Lung (tissue), 12 donors: Measurements from ENCODE around the gene TMEM266. TPM values are rescaled to one million over a fixed set of nuclear protein-coding genes. Genes with fewer than 3 reads are reported as not detected.

Source experiments
- ATAC-seq: fragments of 200-7000 bp; cut with Tn5 transposase; one replicate; pipeline ENCODE4 v1.9.1; 2020; ENCODE audit warnings: moderate number of reproducible peaks; ENCODE audit not compliant: insufficient read depth, low FRiP score
- DNase-seq, 3 donors: peaks; one replicate each; pipeline ENCODE4 v3.0.0-alpha.2; 2013 to 2017
- H3K27ac ChIP-seq, 2 donors: one replicate each; pipeline ENCODE4 v1.5.1; 2013; ENCODE audit warnings: mild to moderate bottlenecking in 2 of 2, moderate library complexity in 2 of 2, control low read depth in 1 of 2, inconsistent platforms in 1 of 2, low read depth in 1 of 2, low read length in 1 of 2
- H3K27me3 ChIP-seq, 3 donors: one replicate each; pipeline ENCODE4 v1.5.1; 2013; ENCODE audit warnings: low read length in 2 of 3; ENCODE audit not compliant: control insufficient read depth in 3 of 3, insufficient read depth in 3 of 3
- H3K36me3 ChIP-seq, 4 donors: one replicate each; pipeline ENCODE4 v1.5.1; 2013; ENCODE audit warnings: low read length in 4 of 4, mild to moderate bottlenecking in 1 of 4, moderate library complexity in 1 of 4; ENCODE audit not compliant: control insufficient read depth in 4 of 4, insufficient read depth in 4 of 4
- H3K4me1 ChIP-seq, 5 donors: one replicate each; pipeline ENCODE4 v1.5.1; 2013; ENCODE audit warnings: low read length in 5 of 5, mild to moderate bottlenecking in 2 of 5, moderate library complexity in 1 of 5; ENCODE audit not compliant: control insufficient read depth in 5 of 5, insufficient read depth in 5 of 5
- H3K4me3 ChIP-seq: one replicate; pipeline ENCODE4 v1.5.1; 2013; ENCODE audit warnings: mild to moderate bottlenecking, control low read depth, moderate library complexity
- H3K9ac ChIP-seq, 2 donors: one replicate each; pipeline ENCODE4 v1.5.1; 2013; ENCODE audit warnings: low read length in 2 of 2, control low read depth in 1 of 2; ENCODE audit not compliant: insufficient read depth in 1 of 2
- H3K9me3 ChIP-seq, 4 donors: one replicate each; pipeline ENCODE4 v1.5.1; 2013; ENCODE audit warnings: low read length in 3 of 4, mild to moderate bottlenecking in 1 of 4, moderate library complexity in 1 of 4; ENCODE audit not compliant: control insufficient read depth in 4 of 4, insufficient read depth in 3 of 4
- WGBS, 2 donors: extraction: QIAGEN DNeasy Blood & Tissue Kit; methylation state at CpG; one replicate each; pipeline ENCODE4 v1.1.7; 2013; 5-methylcytosine and 5-hydroxymethylcytosine counted together
- polyA plus RNA-seq, 2 donors: library from polyadenylated mRNA; stranded (reverse); fragments of 200-250 nt; gene quantifications; one replicate each; pipeline ENCODE4 v1.2.1, GENCODE V29; 2013
- total RNA-seq, 2 donors: library from RNA; depleted of rRNA in 1 of 2; stranded (reverse); fragments of >200 nt in 1 of 2; gene quantifications; one replicate each; pipeline ENCODE4 v1.2.1, GENCODE V29; 2014 to 2021
- TF ChIP-seq, protein P1 (sequence below): IDR thresholded peaks from 2 replicates; pipeline ENCODE4 v1.5.1; 2012; ENCODE audit warnings: mild to moderate bottlenecking; ENCODE audit errors: control extremely low read depth, extremely low read depth
- donor health status: control.
- donor health status: control.
- donor health status: Bipolar disorder and iron deficiency.
- donor health status: healthy.
- donor health status: DM: yes; HTN: yes; CAD: no.

The TMEM266 gene
- total and polyA plus RNA-seq, 4 donors, result 1.1 to 4.4 (median 1.5) TPM

DNA sequence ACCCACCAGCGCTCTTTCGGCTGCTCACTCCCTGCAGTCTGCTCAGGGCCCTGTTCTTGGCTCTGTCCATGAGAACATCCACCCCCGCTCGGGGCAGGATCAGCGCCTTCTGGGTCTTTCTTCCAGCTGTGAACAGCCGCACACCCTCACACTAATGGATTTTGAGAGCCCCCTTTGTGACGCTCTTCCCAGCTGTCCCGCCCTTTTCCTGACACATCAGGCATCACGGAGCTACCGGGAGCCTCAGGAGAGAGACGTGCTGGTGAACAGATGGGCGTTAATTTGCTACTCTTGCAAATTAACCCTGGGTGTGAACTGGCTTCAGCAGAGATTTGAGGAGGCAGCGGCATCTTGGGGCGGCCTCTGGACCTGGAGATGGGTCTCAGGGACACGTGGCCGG, 113.0 kb downstream of the TMEM266 start:
- DNase-seq, result no peak
- Histone ChIP-seq H3K36me3 (no peaks in the 10 kb centered on the region), H3K4me3 (no peak overlapping the region), H3K27me3 (no peaks in the 10 kb centered on the region), H3K27ac (no peak overlapping the region), H3K4me1 (peaks cover 0 to 2% (median 0%) of the 10 kb centered on the region in 5 donors), H3K9me3 (peaks cover 0 to 5% (median 0%) of the 10 kb centered on the region in 4 donors), H3K9ac (no peak overlapping the region)
- WGBS, 2 donors, result 70 to 74% methylated on average over 16 of the region's 16 CpGs
- TF ChIP-seq, protein P1, sequence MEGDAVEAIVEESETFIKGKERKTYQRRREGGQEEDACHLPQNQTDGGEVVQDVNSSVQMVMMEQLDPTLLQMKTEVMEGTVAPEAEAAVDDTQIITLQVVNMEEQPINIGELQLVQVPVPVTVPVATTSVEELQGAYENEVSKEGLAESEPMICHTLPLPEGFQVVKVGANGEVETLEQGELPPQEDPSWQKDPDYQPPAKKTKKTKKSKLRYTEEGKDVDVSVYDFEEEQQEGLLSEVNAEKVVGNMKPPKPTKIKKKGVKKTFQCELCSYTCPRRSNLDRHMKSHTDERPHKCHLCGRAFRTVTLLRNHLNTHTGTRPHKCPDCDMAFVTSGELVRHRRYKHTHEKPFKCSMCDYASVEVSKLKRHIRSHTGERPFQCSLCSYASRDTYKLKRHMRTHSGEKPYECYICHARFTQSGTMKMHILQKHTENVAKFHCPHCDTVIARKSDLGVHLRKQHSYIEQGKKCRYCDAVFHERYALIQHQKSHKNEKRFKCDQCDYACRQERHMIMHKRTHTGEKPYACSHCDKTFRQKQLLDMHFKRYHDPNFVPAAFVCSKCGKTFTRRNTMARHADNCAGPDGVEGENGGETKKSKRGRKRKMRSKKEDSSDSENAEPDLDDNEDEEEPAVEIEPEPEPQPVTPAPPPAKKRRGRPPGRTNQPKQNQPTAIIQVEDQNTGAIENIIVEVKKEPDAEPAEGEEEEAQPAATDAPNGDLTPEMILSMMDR, result no peak
- ATAC-seq, result no peak

DNA sequence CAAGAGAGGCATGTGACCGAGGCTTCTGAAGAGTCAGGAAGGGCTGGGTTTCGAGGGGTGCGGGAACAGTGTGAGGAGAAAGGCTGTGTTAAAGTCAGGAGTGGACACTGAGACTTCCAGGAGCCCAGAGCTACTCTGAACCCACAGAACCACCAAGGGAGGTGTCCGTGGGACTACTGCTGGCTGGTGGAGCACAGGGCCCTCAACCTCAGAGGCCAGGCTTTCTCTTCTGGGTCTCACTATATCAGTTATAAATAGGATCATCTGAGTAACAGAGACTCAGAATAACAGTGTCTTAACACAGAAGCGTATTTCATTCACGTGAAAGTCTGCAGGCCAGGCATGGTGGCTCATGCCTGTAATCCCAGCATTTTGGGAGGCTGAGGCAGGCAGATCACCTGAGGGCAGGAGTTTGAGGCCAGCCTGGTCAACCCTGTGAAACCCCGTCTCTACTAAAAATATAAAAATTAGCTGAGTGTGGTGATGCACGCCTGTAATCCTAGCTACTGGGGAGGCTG, 113.6 kb downstream of the TMEM266 start:
- TF ChIP-seq, protein P1, result no peak
- WGBS, 2 donors, result 79 to 86% methylated on average over 8 of the region's 8 CpGs
- H3K4me1 ChIP-seq, result peaks cover 0 to 6% (median 0%) of the 10 kb centered on the region in 5 donors
- H3K9ac ChIP-seq, result no peak overlapping the region
- H3K36me3 ChIP-seq, result no peaks in the 10 kb centered on the region
- DNase-seq (no peak), ATAC-seq (no peak)
- H3K9me3 ChIP-seq, result peaks cover 0 to 5% (median 0%) of the 10 kb centered on the region in 4 donors
- H3K4me3 ChIP-seq, result no peak overlapping the region
- H3K27ac ChIP-seq, result no peak overlapping the region
- no peaks in the 10 kb centered on the region for H3K27me3 ChIP-seq

GRCh38 chr15:76174654-76175053, 114.9 kb downstream of the TMEM266 start:
- TF ChIP-seq, protein P1, result no peak
- peaks cover 0 to 5% (median 0%) of the 10 kb centered on the region in 4 donors for H3K9me3 ChIP-seq
- no peak overlapping the region for H3K9ac ChIP-seq
- no peak overlapping the region for H3K27ac ChIP-seq
- peaks cover 0 to 8% (median 0%) of the 10 kb centered on the region in 5 donors for H3K4me1 ChIP-seq
- no peak for ATAC-seq
- no peak for DNase-seq
- WGBS, 2 donors, result 85 to 91% methylated on average over 5 of the region's 5 CpGs
- no peak overlapping the region for H3K4me3 ChIP-seq
- H3K27me3 ChIP-seq, result no peaks in the 10 kb centered on the region
- no peaks in the 10 kb centered on the region for H3K36me3 ChIP-seq

- no peak overlapping the region for H3K9ac ChIP-seq
- H3K4me1 ChIP-seq, result peaks cover 0 to 8% (median 0%) of the 10 kb centered on the region in 5 donors
- 91 to 97% methylated on average over 8 of the region's 8 CpGs for WGBS, 2 donors
- ATAC-seq, result no peak
- TF ChIP-seq, protein P1, result no peak
- no peak for DNase-seq
- H3K27me3 ChIP-seq, result no peaks in the 10 kb centered on the region
- no peak overlapping the region for H3K27ac ChIP-seq
- no peak overlapping the region for H3K4me3 ChIP-seq
- H3K36me3 ChIP-seq, result no peaks in the 10 kb centered on the region
- H3K9me3 ChIP-seq, result peaks cover 0 to 5% (median 0%) of the 10 kb centered on the region in 4 donors
Observed at GRCh38 chr15:76175442-76175841, 115.7 kb downstream of the TMEM266 start.
